ENCODE measurements around the gene CYTH1.
"Not testable (repeated sequence)": the region's sequence is repeated elsewhere in the genome, so short reads cannot be mapped to it uniquely, and the experiment has no call there.

Gene CYTH1

DNA sequence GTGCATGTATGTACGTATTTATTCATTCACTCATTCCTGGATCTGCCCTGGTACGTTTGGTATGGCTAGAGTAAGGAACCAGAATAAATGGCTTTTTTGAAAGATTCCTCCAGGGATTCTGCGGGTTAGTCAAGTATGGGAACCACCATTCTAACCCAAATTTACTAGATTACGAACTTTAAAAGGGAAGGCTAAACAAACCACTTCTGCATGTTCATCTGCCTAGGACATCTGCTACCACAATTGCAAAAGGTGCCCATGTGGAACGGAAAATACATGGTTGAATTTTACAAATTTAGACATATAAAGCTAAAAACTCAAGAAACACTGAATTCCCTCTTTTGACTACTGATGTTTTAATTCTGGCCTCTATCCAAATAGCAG is 22.1 kb downstream of the CYTH1 start:
- no peak for DNase-seq (ENCODE audit: low spot score)

DNA sequence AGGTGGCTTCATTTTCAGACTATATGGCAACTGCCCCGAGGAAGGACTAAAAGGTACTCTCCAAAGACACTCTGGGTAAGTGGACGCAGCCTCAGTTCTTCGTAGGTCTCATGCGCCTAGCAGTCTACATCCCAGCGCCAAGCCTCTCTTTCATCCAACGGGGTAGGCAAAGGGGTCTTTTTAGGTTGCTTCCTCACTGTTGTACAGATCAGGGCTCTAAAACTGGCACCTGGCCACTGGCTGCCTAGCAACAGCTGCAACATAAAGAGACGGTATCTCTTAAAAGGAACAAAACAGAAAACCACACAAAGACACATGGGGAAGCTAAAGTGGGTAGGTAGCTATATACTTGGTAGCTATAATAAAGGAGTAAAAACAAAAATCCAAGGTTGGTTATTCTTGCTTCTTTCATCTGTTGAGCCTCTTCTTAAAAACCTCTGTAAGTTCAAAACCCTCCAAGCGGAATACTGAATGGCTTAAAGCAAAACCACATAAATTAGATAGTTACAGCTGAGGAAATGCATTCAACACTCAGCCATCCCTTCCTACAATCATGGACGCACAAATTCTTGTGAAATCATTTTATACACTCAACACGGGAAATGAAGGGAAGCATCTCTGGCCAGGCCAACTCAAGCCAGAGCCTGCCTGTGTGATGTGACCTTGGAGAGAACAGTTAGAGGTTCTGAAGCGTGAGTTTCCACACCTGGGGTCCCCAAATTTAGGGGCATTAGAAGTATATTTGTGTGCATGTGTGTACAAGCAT is 22.7 kb downstream of the CYTH1 start:
- no peak for DNase-seq (ENCODE audit: low spot score)

DNA sequence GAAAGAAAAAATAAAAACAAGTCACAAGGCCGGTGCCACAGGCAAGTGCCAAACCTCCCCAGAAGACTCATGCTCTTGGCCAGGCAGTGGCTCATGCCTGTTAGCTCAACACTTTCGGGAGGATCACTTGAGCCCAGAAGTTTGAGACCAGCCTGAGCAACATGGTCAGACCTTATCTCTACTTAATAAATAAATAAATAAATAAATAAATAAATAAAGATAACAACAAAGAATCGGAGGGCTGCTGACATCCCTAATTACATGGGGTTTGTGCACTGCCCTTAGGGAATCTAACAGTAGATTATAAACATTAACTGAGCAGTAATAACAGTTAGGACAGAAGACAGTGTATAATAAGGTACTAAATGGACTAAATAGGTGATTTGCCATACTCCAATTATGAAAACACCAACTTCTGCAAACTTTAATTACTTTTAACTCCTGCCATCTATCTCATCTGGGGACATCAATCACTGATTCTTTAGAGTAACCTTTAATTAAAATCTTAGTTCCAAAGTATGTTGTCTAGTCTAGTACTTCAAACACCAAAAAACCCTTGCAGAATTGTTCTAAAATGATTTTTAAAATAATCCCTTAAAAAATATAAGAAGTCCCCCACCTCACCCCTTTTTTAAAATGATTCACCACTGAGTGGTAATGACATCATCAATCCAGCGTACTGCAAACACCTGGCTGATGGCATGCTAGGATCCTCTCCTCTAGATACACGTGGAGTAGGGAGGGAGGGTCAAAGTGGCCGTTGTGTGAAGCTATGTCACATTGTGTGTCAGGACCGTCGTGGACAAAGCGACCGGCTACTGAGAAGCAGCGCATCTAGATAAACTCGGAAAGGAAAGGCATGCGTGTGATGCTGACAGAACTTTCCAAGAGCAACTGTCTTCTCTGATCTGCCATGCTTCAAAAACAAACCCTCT is 28.5 kb downstream of the CYTH1 start:
- no peak for DNase-seq (ENCODE audit: low spot score)

GRCh38 chr17:78751447-78752161 is 30.5 kb downstream of the CYTH1 start:
- DNase-seq (ENCODE audit: low spot score), result no peak

GRCh38 chr17:78751000-78751399 is 31.1 kb downstream of the CYTH1 start:
- DNase-seq (ENCODE audit: low spot score), result not testable (repeated sequence)

GRCh38 chr17:78748730-78749317 is 33.2 kb downstream of the CYTH1 start:
- DNase-seq (ENCODE audit: low spot score), result peak; percentile 69

GRCh38 chr17:78748048-78748729 is 33.9 kb downstream of the CYTH1 start:
- no peak for DNase-seq (ENCODE audit: low spot score)

GRCh38 chr17:78747488-78747887 is 34.6 kb downstream of the CYTH1 start:
- DNase-seq (ENCODE audit: low spot score), result no peak

- no peak for DNase-seq (ENCODE audit: low spot score)
Observed at GRCh38 chr17:78746949-78747269, 35.2 kb downstream of the CYTH1 start.

GRCh38 chr17:78746263-78746948 is 35.7 kb downstream of the CYTH1 start:
- DNase-seq (ENCODE audit: low spot score), result no peak

DNA sequence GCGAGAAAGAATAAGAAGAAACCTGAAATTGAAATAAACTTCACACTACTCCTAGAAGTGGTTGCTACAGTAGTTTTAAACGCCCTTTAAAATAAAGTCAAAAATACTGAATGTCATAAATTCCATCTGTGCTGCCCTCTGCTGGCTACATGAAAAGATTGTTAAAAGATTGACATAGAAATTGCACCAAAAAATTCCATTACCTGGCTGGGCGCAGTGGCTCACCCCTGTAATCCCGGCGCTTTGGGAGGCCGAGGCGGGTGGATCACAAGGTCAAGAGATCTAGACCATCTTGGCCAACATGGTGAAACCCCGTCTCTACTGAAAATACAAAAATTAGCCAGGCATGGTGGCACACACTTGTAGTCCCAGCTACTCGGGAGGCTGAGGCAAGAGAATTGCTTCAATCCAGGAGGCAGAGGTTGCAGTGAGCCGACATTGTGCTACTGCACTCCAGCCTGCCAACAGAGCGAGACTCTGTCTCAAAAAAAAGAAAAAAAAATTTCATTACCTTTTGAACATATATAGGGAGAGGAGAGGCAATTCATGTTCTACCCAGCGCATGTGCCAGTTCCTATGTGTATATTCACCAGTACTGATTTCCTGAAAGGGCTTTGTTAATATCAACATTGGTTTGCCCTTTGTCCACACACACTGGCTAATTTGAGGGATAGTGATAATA is 36.5 kb downstream of the CYTH1 start:
- no peak for DNase-seq (ENCODE audit: low spot score)

- DNase-seq (ENCODE audit: low spot score), result no peak
Observed at GRCh38 chr17:78742901-78743300, 39.2 kb downstream of the CYTH1 start.

DNA sequence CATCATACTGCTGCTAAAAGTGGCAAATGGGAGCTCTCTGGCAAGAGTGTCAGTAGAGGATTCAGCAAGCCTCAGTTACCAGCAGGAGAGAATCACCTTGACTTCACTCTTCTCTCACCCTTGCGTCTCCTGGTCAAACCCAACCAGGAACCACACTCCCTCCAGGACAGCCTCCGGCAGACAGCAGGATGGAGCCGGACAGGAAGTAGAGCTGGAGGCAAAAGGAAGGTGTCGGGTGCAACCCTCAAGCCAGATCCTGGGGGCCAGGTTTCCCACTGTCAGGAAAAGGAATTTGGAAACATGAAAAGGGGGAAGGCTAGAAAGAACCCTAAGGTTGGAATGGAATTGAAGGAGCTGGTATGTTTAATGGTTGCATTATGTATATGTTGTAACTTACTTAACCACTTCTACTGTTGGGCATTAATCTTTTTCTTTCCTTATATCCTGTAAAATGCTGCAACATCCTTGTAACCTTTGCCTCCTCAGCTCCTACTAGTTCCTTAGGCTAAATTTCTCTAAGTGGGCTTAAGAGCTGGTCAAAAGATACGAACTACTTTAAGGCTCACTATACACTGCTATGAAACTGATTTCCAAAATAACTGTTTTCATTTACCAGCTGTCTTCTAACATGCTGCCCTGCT is 40.3 kb downstream of the CYTH1 start:
- no peak for DNase-seq (ENCODE audit: low spot score)

GRCh38 chr17:78739331-78739931 is 42.6 kb downstream of the CYTH1 start:
- no peak for DNase-seq (ENCODE audit: low spot score)

DNA sequence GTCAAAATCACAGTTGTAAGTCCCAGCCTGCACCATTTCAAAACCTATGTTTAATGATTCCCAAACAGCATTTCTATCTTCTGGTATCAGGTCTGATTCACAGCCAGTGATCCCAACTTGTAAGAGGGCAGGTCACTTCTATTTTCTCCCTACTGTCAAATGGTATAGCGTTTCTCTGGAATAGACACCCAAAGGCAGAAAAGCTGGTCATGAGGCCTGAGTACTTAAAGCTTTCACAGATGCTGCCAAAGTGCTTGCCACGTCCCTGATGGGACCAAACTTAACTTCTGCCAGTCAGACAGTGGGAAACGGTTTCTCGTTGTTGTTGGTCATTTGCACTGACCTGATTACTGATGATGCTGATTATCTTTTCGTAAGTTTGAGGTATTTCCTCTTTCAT is 43.4 kb downstream of the CYTH1 start:
- DNase-seq (ENCODE audit: low spot score), result no peak

DNA sequence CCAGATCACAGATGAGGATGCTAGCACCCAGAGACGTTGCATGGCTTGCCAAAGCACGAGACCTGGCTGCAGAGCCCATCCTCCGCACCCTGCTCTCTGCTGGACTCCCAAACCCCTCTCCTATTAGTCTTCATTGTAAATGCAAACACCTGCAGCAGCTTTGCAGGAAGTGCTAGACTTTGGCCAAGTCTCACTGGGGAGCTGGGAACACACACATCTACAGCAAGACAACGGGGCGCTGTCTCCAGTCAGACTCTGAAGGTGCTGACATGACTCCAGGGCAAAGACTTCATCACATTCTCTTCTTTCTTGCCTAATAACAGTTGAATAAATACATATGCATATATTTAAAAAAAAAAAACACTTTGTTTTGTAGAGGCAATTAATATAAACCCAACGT is 43.8 kb downstream of the CYTH1 start:
- DNase-seq (ENCODE audit: low spot score), result no peak

DNA sequence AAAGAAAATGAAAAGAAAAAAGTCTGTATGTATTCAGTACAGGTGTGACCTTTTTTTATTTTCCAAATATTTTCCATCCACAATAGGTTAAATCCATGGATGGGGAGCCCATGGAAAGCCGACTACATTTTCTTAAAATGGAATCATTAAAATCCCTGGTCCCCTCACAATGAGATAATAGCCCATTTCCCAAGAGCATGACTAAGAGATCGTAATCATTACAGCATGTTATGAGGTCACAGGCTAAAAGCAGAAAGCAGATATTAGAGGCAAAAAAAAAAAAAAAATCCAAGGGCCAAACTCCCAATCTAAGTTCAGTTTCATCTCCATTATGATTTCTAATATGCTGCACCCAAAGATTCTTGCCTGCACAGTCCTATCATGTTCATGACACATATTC is 44.7 kb downstream of the CYTH1 start:
- DNase-seq (ENCODE audit: low spot score), result peak; percentile 59

DNA sequence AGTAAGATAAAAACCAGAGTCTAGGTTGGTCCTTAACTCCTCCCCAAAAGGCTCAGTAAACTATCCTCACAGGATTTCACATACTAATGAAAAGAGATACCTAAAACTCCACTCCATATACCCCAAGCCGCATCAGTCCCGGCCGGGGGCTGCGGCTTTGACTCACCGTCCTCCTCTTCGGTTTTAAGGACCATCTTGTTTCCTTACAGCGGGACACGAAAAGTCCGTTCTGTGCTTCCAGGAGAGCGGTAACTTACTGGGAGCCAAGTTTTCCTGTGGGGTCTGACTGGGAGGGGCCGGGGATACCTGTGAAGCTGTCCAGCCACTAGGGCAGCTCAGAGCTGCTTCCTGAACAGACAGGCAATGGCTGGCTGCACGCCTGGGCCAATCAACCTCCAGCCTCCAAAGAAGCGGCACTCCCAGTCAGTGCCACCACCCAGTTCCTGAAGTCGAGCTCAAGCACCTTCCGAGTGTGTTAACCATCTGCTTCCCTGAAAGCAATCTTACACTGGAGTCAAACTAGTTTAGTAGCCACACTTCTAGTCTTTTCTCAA is 45.5 kb downstream of the CYTH1 start:
- DNase-seq (ENCODE audit: low spot score), result no peak

- no peak for DNase-seq (ENCODE audit: low spot score)
Observed at GRCh38 chr17:78735832-78736525, 46.1 kb downstream of the CYTH1 start.

Measured in AG20443 (cell line).